ENCODE measurements around the gene SAP30BP.

Gene SAP30BP

DNA sequence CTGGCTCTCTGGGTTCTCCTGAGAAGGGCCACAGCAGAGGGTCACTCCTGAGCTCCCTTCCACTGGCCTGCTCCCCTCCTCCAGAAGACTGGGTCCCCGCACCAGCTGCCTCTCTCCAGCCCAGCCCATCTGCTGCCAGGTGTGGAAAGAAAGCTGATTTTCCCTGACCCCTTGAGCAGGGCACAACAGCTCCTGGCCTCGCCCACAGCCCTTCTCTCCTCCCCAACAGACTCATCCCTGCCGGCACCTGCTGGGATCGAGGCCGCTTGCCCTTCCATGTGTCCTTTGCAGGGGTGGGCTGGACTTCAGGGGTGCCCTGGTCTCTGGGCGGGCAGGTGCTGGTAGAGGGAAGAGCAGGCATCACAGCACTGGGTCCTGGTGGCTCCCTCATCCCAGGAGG lies 38.7 kb upstream of the SAP30BP start:
- no peak for DNase-seq (ENCODE audit: low read depth)
- H3K4me3 ChIP-seq (replicated peaks; ENCODE audit: low read depth, low read length) = no peak overlapping the region
- TF ChIP-seq, protein P1, sequence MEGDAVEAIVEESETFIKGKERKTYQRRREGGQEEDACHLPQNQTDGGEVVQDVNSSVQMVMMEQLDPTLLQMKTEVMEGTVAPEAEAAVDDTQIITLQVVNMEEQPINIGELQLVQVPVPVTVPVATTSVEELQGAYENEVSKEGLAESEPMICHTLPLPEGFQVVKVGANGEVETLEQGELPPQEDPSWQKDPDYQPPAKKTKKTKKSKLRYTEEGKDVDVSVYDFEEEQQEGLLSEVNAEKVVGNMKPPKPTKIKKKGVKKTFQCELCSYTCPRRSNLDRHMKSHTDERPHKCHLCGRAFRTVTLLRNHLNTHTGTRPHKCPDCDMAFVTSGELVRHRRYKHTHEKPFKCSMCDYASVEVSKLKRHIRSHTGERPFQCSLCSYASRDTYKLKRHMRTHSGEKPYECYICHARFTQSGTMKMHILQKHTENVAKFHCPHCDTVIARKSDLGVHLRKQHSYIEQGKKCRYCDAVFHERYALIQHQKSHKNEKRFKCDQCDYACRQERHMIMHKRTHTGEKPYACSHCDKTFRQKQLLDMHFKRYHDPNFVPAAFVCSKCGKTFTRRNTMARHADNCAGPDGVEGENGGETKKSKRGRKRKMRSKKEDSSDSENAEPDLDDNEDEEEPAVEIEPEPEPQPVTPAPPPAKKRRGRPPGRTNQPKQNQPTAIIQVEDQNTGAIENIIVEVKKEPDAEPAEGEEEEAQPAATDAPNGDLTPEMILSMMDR (IDR thresholded peaks at IDR 0.05; ENCODE audit: low read length, missing control alignments) = no peak

DNA sequence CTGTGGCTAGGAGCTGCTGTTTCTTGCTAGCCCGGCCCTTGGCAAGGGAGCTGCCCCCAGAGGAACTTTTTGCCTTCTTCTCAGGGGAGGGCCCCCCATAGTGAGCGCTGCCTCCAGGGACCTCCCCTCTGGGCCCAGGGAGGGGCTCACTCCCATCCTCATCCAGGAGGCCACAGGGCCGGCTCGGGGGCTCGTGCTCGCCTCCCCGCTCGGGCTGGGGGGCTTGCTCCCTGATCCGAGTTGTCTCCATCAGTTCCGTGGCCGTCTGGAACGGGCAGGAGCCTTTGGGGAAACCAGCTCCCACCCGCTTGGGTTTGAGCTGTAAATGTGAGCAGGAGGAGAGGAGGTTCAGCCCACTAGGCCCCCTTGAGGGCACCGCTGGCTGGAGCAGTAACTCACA lies 38.0 kb upstream of the SAP30BP start:
- no peak overlapping the region for H3K4me3 ChIP-seq (replicated peaks; ENCODE audit: low read depth, low read length)
- DNase-seq (ENCODE audit: low read depth) = no peak
- TF ChIP-seq, protein P1 (IDR thresholded peaks at IDR 0.05; ENCODE audit: low read length, missing control alignments) = no peak

DNA sequence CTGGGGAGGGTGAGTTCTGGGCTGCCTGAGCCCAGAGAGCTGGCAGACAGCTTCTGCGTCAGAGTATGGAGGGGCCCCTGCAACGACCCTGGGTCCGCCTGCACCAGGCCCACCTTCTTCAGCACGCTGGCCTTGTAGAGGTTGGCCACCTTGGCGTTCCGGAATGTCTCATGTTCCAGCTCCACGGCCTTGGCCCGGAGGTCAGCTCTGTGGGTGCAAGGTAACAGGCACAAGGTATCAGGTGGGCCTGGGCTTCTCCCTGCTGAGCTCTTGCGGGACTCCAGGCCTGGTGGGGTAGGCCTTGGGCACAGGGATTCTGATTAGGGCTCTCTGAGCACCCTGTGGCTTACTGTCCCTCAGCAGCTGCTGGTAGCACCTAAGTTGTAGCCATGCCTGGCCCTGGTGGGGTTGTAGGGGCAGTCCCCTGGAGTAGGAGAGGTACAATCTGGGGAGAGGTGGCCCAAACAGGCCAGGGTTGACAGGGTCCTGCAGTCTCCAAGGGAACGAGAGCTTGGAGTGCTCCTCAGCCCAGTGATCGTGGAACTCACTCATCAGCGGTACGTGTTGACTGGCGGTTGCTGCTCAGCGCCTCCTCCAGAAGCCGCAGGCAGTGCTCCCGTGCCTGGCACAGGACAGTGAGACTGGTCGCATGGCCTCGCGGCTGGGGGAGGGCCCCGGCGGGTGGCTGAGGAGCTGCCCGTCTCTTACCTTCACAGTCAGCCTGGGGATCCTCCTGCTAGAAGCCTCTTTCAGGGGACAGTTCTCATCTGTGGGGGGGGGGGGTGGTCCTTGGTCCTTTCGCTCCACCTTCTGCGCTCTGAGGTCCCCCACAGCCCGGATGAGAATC lies 36.8 kb upstream of the SAP30BP start:
- DNase-seq (ENCODE audit: low read depth) = no peak
- H3K4me3 ChIP-seq (replicated peaks; ENCODE audit: low read depth, low read length) = no peak overlapping the region
- TF ChIP-seq, protein P1 (IDR thresholded peaks at IDR 0.05; ENCODE audit: low read length, missing control alignments) = no peak

DNA sequence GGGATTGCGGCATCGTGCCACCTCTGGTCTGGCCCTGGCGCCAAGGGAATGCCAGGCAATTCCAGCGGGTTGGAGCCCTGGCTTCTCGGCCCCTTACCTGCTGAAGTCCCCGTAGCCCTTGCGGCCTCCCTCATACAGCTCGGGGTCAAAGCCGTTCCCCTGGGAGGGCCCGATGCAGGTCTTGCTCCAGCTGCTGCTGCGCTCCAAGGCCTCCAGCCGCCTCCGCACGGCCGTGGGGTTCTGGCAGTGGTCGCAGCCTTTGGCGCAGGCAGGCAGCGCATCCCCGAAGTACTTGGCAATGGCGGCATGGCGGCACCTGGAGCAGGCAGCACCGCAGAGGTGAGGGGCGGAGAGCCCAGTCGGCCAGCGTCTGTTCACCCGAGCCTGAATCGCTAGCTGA lies 35.8 kb upstream of the SAP30BP start:
- TF ChIP-seq, protein P1 (IDR thresholded peaks at IDR 0.05; ENCODE audit: low read length, missing control alignments) = no peak
- no peak for DNase-seq (ENCODE audit: low read depth)
- H3K4me3 ChIP-seq (replicated peaks; ENCODE audit: low read depth, low read length) = no peak overlapping the region

DNA sequence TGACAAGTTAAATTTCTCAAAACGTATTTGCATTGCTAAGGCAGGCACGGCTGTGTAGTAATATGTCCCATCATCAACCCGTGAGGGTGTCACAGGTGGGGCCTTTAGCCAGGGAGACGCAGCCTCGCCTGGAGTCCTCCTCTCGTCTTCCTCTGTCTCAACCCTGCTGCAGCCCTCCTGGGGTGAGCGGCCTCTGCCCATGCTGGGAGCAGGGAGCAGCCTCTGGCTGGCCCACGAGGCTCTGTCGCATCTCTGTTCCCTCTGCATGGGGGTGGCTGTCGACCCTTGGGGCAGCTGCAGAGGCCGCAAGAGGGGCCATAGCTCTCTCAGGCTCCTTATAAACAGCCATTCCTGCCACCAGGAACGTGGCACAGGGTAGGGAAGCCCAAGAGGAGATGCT lies 34.7 kb upstream of the SAP30BP start:
- no peak for DNase-seq (ENCODE audit: low read depth)
- no peak overlapping the region for H3K4me3 ChIP-seq (replicated peaks; ENCODE audit: low read depth, low read length)
- TF ChIP-seq, protein P1 (IDR thresholded peaks at IDR 0.05; ENCODE audit: low read length, missing control alignments) = no peak

DNA sequence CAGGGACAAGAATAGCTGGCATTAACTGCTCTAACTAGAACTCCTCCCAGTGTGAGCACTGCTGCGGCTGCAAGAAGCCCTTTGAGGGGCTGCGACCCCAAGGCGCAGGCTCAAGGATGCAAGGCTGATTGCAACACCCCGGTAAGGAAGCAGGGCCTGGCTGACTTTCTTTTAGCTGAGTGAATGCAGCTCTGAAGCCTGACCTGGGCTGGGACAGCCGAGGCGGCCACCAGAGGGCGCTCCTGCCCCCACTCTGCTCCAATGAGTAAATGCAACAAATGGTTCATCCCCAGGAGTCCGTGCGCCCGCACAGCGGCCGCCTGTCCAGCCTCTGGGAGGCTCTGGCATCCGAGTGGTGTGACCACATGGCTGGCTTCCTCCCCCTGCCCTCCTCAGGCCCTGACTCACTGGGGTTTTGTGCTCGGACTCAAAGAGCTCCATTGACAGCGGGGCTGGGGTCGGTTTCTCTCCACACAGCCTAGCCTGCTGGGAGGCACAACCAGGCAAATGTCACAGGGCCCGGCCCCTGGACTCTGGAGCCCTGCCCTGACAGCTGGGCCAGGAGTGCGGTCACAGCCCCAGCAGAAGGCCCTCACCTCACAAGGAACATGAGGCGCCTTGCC lies 34.2 kb upstream of the SAP30BP start, which contains the start of gene SMIM5:
TSS of gene SMIM5 (plus strand) at position 572 of the 623 bp plus-strand sequence. CDS start 6,768 bp downstream, outside the sequence.
- no peak within 1 kb of the TSS for H3K4me3 ChIP-seq (replicated peaks; ENCODE audit: low read depth, low read length)
- TF ChIP-seq, protein P1 (IDR thresholded peaks at IDR 0.05; ENCODE audit: low read length, missing control alignments) = peak; percentile 90
- DNase-seq (ENCODE audit: low read depth) = peak; percentile 85

Measured in fibroblast of pulmonary artery (primary cell).